ENCODE measurements around the gene LRP2BP.

Gene LRP2BP

DNA sequence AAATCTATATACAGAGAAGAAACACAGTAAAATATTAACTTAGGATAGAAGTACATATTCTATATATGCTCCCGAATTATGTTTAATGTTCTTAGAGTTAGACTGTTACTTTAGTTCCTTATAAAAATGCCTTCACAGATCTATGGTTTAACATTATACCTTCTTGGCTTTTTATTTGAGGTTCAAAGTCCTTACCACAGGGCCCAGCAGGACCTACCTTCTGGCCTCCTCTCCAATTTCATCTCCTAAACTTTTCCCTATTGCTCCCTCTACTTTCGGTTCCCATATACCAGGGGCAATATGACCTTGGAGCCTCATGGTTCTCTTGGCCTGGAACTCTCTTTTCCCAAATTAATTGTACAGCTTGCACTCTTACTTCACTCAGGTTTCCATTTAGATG is 12.7 kb upstream of the LRP2BP start:
- DNase-seq (ENCODE audit: low spot score in 2 of 2) (no peak), ATAC-seq (ENCODE audit: low read depth) (no peak)
- Mint-ChIP-seq H3K4me1 (no peaks in the 10 kb centered on the region), H3K4me3 (no peak overlapping the region), H3K36me3 (peaks cover 14% of the 10 kb centered on the region), H3K27me3 (no peaks in the 10 kb centered on the region), H3K27ac (no peak overlapping the region), H3K9me3 (peaks cover 2% of the 10 kb centered on the region)

DNA sequence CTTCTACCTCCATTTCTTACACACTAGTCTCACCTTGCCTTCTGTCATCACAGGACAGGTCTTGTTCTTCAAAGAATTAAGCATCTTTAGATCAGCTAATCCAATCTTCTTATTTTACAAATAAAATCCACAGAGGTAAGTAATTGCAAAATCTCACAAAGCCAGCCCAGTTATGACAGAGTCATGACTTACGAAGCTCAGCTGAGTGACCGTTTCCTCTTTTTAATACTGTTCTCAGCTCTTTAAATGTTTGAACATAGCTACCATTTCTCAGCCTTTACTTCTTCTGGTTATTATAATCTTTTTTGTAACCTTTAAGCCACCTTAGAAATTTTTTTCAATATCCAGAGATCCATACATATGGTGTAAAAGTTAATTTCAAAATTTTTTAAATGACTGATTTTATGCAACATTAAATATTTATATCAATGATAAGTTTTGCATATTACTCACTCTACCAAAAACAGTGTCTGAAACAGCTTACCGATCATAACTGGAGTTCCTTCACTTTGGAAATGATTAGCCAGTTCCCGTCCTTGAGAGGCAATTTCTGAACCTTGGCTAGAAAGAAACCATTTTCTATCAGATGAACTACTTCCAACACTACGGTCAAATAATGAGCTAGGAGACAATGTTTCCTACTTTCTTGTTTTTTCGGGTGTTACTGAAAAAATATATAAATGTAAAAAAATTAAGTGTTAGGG is 9.7 kb upstream of the LRP2BP start:
- peak; percentile 62 for ATAC-seq (ENCODE audit: low read depth)
- H3K36me3 Mint-ChIP-seq: peaks cover 20% of the 10 kb centered on the region
- peaks cover 2% of the 10 kb centered on the region for H3K9me3 Mint-ChIP-seq
- peak overlapping the region; percentile 80 for H3K27ac Mint-ChIP-seq
- no peak for DNase-seq (ENCODE audit: low spot score in 2 of 2)
- no peaks in the 10 kb centered on the region for H3K27me3 Mint-ChIP-seq
- no peak overlapping the region for H3K4me3 Mint-ChIP-seq
- H3K4me1 Mint-ChIP-seq: no peaks in the 10 kb centered on the region

DNA sequence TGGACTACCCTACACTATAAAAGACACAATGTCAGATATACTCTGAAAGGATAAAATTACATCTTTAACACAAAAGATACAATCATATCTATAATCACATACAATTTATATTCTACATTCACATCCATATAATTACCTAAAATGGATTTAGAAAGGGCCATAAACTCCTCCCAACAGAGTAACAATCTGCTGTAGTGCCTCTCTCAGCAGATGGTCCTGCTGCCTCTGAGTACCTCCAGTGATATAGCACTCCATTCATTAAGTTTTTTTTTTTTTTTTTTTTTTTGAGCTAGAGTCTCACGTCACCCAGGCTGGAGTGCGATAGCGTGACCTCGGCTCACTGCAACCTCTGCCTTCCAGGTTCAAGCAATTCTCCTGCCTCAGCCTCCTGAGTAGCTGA is 8.3 kb upstream of the LRP2BP start:
- Mint-ChIP-seq H3K36me3 (peaks cover 16% of the 10 kb centered on the region), H3K27me3 (no peaks in the 10 kb centered on the region), H3K27ac (no peak overlapping the region), H3K4me1 (peaks cover 2% of the 10 kb centered on the region), H3K9me3 (no peaks in the 10 kb centered on the region), H3K4me3 (no peak overlapping the region)
- DNase-seq (ENCODE audit: low spot score in 2 of 2) (no peak), ATAC-seq (ENCODE audit: low read depth) (no peak)

DNA sequence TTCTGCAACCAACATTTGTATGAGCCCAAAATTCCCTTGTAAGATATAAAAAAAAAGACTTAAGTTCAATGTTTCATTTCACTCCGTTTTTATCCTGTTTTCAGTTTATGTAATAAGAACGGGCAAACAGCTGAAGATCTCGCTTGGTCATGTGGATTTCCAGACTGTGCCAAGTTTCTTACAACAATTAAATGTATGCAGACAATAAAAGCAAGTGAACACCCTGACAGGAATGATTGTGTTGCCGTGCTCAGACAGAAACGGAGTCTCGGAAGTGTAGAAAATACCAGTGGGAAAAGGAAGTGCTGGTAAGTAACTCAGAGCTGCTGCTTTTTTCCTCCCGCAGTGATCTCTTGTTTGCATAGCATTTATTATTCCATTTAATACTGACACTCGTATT is 3.7 kb upstream of the LRP2BP start:
- no peak overlapping the region for H3K27ac Mint-ChIP-seq
- no peaks in the 10 kb centered on the region for H3K27me3 Mint-ChIP-seq
- DNase-seq (ENCODE audit: low spot score in 2 of 2): no peak
- no peak overlapping the region for H3K4me3 Mint-ChIP-seq
- H3K4me1 Mint-ChIP-seq: peaks cover 15% of the 10 kb centered on the region
- ATAC-seq (ENCODE audit: low read depth): no peak
- H3K9me3 Mint-ChIP-seq: no peaks in the 10 kb centered on the region
- H3K36me3 Mint-ChIP-seq: peaks cover 10% of the 10 kb centered on the region

DNA sequence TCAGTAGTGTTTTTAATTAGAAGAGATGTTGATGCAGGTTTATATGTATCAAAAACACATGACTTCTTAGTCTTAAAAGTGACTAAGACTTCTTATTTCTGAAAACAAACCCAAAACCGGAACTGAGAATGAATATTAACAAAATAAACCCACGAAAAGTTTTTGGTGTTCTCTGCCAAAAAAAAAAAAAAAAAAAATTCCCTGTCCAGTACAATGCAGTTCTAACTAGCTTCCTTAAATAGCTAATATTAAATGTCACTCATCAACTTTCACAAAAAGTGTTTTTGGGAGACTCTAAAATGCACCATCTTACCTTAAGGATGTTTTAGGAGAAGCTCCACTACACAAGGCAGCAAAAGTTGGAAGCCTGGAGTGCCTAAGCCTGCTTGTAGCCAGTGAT is 2.9 kb upstream of the LRP2BP start:
- Mint-ChIP-seq H3K4me3 (no peak overlapping the region), H3K9me3 (no peaks in the 10 kb centered on the region), H3K36me3 (peaks cover 8% of the 10 kb centered on the region), H3K27me3 (no peaks in the 10 kb centered on the region), H3K27ac (peak overlapping the region; percentile 31), H3K4me1 (peaks cover 17% of the 10 kb centered on the region)
- ATAC-seq (ENCODE audit: low read depth): no peak
- no peak for DNase-seq (ENCODE audit: low spot score in 2 of 2)

DNA sequence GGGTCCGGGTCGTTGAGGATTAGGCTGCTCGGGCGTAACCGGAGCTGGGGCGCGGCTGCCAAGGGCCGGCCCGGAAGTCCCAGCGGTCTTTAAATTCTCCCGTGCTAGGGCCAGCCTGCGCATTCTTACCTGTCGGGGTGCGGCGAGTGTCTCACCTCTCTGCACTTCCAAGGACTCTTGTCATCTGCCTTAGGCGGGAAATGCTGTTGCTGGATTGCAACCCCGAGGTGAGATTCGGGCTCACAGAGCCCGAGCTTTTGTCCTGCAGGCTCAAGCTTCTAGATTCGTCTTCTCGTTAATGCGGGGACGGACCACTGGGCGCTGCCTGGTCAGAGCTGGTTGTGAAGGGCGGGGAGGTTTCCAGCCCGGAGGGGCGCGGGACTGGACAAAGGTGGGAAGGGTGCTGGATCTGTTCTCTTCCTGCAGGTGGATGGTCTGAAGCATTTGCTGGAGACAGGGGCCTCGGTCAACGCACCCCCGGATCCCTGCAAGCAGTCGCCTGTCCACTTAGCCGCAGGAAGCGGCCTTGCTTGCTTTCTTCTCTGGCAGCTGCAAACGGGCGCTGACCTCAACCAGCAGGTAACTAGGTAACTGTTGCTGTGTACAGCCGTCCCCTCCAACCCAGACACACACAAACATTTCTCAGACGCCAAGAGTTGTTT is 1.1 kb upstream of the LRP2BP start, which contains the start of gene ANKRD37:
Gene ANKRD37 (plus strand): TSS at position 118 of the 662 bp plus-strand sequence. CDS start 83 bp downstream, at position 201.
- peak within 1 kb of the TSS; percentile 99 for H3K27ac Mint-ChIP-seq
- DNase-seq (ENCODE audit: low spot score in 2 of 2) (peak in 1 of 2 donors; percentile 19), ATAC-seq (ENCODE audit: low read depth) (no peak)
- no peaks in the 10 kb centered on the region for H3K9me3 Mint-ChIP-seq
- H3K36me3 Mint-ChIP-seq: peaks cover 5% of the 10 kb centered on the region
- H3K27me3 Mint-ChIP-seq: no peaks in the 10 kb centered on the region
- H3K4me1 Mint-ChIP-seq: peaks cover 17% of the 10 kb centered on the region
- H3K4me3 Mint-ChIP-seq: peak within 1 kb of the TSS; percentile 92

DNA sequence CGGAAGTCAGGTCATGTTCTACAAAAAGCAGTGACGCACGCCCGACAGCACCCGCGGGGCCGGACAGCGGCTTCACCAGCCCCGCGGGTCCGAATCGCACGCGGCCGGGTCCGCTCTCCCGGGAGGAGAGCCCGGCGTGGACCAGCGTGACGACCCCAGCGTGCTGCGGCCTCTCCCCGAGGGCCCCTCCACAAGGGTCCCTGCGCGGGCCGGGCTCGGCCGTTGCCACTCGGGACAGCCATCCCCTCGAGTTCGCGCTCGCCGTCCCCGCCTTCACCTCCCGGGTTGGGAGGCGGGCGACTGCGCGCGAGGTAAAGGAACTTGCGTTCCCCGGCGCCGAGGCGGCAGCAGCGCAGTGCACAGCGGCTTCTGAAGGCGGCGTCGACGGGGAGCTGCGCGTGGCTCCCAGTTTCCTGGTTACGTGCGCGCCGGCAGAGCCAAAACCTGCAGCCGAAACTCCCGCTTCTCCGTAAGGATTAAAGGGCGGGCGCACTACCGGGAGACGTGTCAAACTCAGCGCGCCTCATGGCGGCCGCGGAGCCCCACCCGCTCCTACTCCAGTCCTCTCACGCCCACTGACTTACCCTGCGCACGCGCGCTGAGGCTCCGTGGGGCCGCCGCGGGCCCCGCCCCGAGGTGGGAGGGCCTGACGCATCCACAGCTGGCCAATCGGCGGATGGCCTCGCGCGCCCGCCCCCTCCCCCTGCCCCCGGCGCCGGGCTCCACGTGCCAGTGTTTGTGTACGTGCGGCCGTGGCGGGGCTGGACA is 416 bp upstream of the LRP2BP start:
- ATAC-seq (ENCODE audit: low read depth) (peak; percentile 85), DNase-seq (ENCODE audit: low spot score in 2 of 2) (peak; percentile 91 to 98)
- no peaks in the 10 kb centered on the region for H3K27me3 Mint-ChIP-seq
- no peaks in the 10 kb centered on the region for H3K9me3 Mint-ChIP-seq
- H3K4me3 Mint-ChIP-seq: peak overlapping the region; percentile 92
- peaks cover 17% of the 10 kb centered on the region for H3K4me1 Mint-ChIP-seq
- H3K27ac Mint-ChIP-seq: peak overlapping the region; percentile 99
- H3K36me3 Mint-ChIP-seq: peaks cover 4% of the 10 kb centered on the region

DNA sequence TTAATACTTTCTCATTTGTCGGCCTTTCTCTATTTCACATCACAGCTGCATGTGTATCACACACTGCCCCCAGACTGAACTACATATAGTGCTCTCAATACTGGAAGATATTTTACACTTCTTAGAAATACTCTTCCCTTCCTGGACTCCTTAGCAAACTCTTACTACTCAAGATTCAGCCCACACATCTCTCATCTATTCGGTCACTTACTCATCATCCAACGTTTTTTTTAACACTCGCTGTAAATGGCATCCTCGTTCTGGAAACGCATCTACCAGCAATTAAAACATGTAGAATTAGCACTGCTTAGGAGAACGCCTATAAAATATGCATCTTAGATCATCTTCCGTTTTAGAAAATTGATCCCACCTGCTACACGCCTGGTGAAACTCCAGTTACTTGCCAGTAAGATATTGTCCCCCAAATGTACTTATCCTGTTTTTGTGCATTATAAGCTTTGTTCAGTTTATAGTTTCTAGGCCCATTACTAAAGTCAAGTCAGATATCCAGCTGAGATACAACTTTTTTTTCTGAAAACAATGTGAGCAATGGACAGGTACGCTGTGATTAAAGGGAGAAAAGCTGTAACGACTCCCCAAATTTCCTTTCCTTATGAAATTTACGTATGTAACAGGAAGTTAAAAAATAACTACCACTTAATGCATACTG is 1.0 kb downstream of the LRP2BP start:
- Mint-ChIP-seq H3K4me3 (peak overlapping the region; percentile 27), H3K27ac (peak overlapping the region; percentile 99), H3K9me3 (no peaks in the 10 kb centered on the region), H3K27me3 (no peaks in the 10 kb centered on the region), H3K4me1 (peaks cover 17% of the 10 kb centered on the region), H3K36me3 (no peaks in the 10 kb centered on the region)
- ATAC-seq (ENCODE audit: low read depth): no peak
- no peak for DNase-seq (ENCODE audit: low spot score in 2 of 2)

DNA sequence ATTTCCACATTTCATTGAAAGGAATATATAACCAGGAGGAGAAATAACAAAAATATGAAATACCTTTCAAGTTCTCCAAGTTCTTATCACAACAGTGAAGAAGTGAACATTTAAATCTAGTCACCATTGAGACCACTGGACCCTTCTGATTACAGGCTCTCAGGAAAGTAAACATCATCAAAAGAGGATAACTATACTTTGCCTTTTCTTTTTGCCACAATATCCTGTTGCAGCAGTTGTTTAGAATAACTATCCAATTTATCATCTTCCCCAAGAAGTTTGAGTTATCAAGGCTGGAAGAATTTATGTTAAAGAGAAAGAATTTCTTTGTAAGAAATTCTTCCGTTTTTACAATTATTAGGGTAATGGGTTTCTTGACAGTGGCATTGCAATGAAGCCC is 3.6 kb downstream of the LRP2BP start:
- Mint-ChIP-seq H3K36me3 (no peaks in the 10 kb centered on the region), H3K27ac (peak overlapping the region; percentile 31), H3K27me3 (no peaks in the 10 kb centered on the region), H3K9me3 (no peaks in the 10 kb centered on the region), H3K4me3 (no peak overlapping the region), H3K4me1 (peaks cover 14% of the 10 kb centered on the region)
- no peak for ATAC-seq (ENCODE audit: low read depth)
- no peak for DNase-seq (ENCODE audit: low spot score in 2 of 2)

DNA sequence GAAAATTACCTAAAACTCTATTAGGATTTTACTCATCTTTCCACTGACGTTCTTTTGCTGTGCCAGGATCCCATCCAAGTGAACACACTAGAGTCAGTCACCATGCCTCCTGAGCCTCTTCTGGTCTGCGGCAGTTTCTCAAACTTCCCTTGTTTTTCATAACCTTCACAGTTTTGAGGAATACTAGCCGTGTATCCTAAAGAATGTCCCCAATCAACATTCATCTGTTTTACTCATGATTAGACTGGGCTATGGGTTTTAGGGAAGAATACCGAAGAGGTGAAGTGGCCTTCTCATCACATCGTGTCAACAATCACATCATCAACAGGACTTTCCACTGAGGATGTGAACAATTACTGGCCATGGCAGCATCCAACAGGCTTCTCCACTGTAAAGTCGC is 4.8 kb downstream of the LRP2BP start:
- Mint-ChIP-seq H3K4me3 (no peak overlapping the region), H3K27ac (peak overlapping the region; percentile 38), H3K4me1 (peaks cover 9% of the 10 kb centered on the region), H3K36me3 (no peaks in the 10 kb centered on the region), H3K27me3 (no peaks in the 10 kb centered on the region), H3K9me3 (no peaks in the 10 kb centered on the region)
- no peak for ATAC-seq (ENCODE audit: low read depth)
- no peak for DNase-seq (ENCODE audit: low spot score in 2 of 2)

DNA sequence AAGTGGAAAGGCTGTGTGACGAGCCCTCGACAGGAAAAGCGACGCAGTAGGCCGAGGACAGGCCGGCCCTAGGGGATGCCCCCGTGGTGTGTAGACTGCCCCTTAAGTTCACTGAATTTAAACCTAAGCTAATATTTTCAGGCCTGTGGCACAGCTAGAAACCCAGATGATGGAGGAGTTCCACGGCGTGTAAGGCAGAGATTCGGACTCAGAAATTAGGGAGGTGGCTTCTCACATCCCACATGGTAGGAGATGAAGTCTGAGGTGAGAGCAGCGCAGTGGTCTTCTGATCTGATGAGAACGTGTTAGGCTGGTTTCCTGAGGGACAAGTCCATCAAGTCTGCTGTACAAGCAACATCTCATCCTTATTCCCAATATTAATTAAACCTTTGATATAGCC is 7.8 kb downstream of the LRP2BP start:
- H3K4me3 Mint-ChIP-seq: no peak overlapping the region
- ATAC-seq (ENCODE audit: low read depth) (no peak), DNase-seq (ENCODE audit: low spot score in 2 of 2) (no peak)
- no peaks in the 10 kb centered on the region for H3K9me3 Mint-ChIP-seq
- H3K27me3 Mint-ChIP-seq: no peaks in the 10 kb centered on the region
- peaks cover 2% of the 10 kb centered on the region for H3K36me3 Mint-ChIP-seq
- no peak overlapping the region for H3K27ac Mint-ChIP-seq
- no peaks in the 10 kb centered on the region for H3K4me1 Mint-ChIP-seq

DNA sequence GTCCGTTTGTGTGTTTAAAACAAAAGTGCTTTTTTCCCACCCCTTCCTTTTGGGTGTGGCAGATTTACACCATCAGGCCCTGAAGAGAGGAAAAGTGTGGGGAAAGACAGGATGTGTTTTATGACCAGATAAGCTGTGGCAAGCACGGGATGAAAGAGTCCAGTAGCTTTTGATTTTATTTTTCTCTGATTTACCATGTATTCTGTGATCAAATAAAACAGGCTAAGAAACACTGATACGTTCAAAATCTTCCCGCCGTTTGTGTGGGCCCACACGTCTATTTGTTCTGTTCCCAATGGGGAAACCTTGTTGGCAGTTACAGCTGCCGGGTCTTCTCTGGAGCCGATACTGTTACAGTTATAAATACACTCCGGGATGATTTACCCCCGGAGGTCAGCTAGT is 10.8 kb downstream of the LRP2BP start:
- H3K27me3 Mint-ChIP-seq: no peaks in the 10 kb centered on the region
- H3K9me3 Mint-ChIP-seq: peaks cover 5% of the 10 kb centered on the region
- H3K36me3 Mint-ChIP-seq: peaks cover 15% of the 10 kb centered on the region
- no peaks in the 10 kb centered on the region for H3K4me1 Mint-ChIP-seq
- H3K4me3 Mint-ChIP-seq: no peak overlapping the region
- no peak for ATAC-seq (ENCODE audit: low read depth)
- DNase-seq (ENCODE audit: low spot score in 2 of 2): no peak
- H3K27ac Mint-ChIP-seq: no peak overlapping the region

DNA sequence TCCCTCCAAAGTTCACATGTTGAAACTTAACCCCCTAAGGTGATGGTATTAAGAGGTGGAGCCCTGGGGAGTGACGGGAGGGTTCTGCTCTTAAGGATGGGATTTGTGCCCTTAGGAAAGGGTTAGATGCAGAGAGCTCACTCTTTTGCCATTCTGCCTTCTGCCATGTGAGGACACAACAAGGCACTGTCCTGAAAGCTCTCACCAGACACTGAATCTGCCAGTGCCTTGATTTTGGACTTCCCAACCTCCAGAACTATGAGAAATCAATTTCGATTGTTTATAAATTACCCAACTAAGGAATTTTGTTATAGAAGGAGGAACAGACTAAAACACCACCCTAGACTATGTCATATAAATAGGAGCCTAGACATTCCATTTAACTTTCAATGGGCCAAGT is 11.7 kb downstream of the LRP2BP start:
- Mint-ChIP-seq H3K36me3 (peaks cover 15% of the 10 kb centered on the region), H3K9me3 (peaks cover 5% of the 10 kb centered on the region), H3K27ac (no peak overlapping the region), H3K27me3 (no peaks in the 10 kb centered on the region), H3K4me1 (no peaks in the 10 kb centered on the region), H3K4me3 (no peak overlapping the region)
- DNase-seq (ENCODE audit: low spot score in 2 of 2) (no peak), ATAC-seq (ENCODE audit: low read depth) (no peak)

DNA sequence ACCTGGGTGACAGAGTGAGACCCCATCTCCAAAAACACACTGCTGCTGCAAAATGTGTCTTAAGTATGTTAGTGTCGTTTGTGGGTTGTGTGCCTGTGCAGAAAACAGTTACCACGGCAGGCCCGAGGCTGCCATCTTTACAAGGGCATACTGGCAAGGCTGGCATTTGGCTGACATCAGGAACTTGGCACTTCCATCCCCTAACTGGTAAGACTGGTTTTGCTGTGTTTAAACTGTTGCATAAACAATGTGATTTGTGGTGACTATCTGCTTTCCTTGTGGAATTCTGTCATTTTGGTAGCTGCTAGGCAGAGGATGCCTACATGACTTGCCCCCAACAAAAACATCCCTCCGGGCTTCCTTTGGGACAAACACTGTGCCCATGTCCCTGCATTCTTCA is 12.3 kb downstream of the LRP2BP start:
- Mint-ChIP-seq H3K4me3 (no peak overlapping the region), H3K27ac (no peak overlapping the region), H3K4me1 (no peaks in the 10 kb centered on the region), H3K9me3 (peaks cover 5% of the 10 kb centered on the region), H3K36me3 (peaks cover 16% of the 10 kb centered on the region), H3K27me3 (no peaks in the 10 kb centered on the region)
- no peak for DNase-seq (ENCODE audit: low spot score in 2 of 2)
- no peak for ATAC-seq (ENCODE audit: low read depth)
